ENCODE data around the gene CALML4.

DNA sequence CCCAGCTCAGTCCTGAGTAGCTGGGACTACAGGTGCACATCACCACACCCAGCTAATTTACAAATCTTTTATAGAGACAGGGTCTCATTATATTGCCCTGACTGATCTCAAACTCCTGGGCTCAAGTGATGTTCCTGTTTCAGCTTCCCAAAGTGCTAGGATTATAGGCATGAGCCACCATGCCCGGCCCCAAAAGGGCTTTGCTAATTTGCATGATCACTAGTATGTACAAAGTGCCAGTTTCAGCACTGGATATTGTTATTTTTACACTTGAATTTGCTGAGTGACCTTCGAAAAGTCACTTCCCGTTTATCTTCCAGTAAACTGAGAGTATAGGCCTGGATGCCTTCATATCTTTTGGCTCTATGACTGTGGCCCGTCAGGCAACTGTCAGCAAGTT lies 12.2 kb upstream of the CALML4 start:
- TF ChIP-seq, protein P1, sequence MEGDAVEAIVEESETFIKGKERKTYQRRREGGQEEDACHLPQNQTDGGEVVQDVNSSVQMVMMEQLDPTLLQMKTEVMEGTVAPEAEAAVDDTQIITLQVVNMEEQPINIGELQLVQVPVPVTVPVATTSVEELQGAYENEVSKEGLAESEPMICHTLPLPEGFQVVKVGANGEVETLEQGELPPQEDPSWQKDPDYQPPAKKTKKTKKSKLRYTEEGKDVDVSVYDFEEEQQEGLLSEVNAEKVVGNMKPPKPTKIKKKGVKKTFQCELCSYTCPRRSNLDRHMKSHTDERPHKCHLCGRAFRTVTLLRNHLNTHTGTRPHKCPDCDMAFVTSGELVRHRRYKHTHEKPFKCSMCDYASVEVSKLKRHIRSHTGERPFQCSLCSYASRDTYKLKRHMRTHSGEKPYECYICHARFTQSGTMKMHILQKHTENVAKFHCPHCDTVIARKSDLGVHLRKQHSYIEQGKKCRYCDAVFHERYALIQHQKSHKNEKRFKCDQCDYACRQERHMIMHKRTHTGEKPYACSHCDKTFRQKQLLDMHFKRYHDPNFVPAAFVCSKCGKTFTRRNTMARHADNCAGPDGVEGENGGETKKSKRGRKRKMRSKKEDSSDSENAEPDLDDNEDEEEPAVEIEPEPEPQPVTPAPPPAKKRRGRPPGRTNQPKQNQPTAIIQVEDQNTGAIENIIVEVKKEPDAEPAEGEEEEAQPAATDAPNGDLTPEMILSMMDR (IDR thresholded peaks at IDR 0.05): no peak
- TF ChIP-seq POLR2A (IDR thresholded peaks at IDR 0.05): no peak
